GM18505 (cell line): ENCODE results near the gene TST.

Experiments
- ATAC-seq: cut with Tn5 transposase; IDR thresholded peaks from one replicate; pipeline ENCODE4 v1.9.1; 2021; ENCODE audit not compliant: unreplicated experiment
- POLR2A ChIP-seq: IDR thresholded peaks from 4 replicates; pipeline ENCODE4 v1.6.1; 2011; ENCODE audit warnings: borderline replicate concordance; ENCODE audit not compliant: insufficient read depth, insufficient read length; ENCODE audit errors: extremely low read depth

Gene TST

GRCh38 chr22:37021710-37022482, 2.6 kb upstream of the TST start:
- TF ChIP-seq POLR2A, result no peak
- no peak for ATAC-seq

DNA sequence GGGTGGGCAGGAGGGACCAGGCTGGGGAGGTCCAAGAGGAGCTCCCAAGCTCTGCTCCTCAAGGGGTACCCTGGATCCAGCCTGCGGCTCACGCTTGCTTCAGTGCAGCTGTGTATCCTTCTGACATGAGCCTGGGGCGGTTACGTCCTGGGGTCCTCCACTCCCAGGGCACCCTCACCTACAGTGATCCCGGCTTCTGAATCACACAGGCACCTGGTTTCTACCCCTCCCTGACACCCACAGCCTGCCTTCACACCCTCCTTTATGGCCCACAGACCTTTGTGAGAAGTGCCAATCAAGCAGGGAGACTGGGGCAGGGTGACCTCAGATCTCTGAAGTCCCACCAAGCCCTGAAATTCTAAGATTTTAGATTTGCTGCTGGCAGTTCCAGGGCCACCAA, 1.8 kb upstream of the TST start:
- ATAC-seq, result no peak
- no peak for TF ChIP-seq POLR2A

GRCh38 chr22:37020192-37020479, 889 bp upstream of the TST start:
- no peak for ATAC-seq
- no peak for TF ChIP-seq POLR2A

DNA sequence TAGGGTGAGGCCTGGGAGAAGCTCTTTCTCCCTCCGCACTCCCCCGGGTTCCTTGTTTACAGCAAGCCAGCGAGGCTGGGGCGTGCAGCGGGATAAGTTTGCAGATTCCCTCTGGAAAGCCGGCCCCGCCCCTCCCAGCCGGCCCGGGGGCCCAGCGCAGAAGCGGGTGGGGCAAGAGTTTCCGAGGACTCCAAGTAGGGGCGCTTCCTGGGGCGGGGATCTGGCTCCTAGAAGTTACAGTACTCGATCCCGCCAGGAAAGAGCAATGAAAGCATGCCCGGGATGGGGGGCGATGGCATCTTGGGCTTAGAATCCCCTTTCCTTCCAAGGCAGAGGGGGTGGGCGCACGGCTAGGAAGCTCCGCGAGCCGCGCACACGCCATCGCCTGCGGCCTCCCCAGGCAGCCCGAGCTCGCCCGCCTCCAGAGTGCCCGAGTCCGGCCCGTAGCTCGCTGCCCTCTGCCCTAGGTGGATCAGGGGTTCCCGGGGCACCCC, 385 bp downstream of the TST start:
- no peak for TF ChIP-seq POLR2A
- no peak for ATAC-seq

DNA sequence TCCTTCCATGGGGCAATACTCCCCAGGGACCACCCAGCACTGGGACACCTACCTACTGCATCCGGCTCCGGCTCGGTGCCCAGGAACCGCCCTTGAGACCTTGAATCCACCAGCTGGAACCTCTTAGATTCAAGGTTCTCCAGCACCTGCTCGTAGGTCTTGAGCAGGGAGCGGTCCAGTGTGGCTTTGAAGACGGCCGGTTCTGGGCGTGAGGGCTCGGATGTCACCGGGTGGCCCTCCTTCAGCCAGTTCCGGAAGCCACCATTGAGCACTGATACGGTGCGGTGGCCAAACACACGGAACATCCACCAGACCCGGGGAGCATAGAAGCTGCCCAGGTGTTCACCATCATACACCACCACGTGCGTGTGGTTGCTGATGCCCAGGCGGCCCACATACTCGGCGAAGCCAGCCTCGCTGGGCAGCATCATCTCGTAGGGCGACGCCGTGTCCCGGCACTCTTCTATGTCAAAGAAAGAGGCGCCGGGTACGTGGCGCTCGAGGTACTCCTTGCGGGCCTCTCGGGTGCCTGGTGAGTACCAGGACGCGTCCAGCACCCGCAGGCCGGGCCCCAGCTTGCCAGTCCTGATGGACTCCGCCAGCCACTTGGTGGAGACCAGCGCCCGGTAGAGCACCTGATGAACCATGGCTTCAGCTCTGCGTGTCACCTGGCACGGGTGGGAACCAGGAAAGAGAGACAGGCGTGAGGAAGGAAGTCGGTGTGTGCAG, 997 bp downstream of the TST start:
- no peak for ATAC-seq
- TF ChIP-seq POLR2A, result no peak

DNA sequence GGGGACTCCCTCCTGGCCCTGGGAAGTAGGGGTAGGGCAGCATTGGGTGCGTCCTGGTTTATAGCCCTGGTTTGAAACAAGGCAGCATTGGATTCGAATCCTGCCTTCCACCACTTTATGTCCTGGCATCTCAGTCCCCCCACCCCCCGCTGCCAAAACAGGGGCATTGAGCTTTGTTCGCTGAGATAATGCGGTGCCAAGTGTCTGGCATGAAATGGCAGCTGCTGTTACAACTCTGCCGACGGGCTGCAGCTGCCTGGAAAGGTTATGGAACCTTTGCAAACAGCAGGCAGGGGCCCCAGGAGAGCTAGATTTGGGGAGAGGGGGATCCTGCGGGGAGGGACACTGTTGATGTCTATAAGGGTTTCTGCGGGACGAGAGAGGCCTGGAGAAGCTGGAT, 1.9 kb downstream of the TST start:
- no peak for TF ChIP-seq POLR2A

DNA sequence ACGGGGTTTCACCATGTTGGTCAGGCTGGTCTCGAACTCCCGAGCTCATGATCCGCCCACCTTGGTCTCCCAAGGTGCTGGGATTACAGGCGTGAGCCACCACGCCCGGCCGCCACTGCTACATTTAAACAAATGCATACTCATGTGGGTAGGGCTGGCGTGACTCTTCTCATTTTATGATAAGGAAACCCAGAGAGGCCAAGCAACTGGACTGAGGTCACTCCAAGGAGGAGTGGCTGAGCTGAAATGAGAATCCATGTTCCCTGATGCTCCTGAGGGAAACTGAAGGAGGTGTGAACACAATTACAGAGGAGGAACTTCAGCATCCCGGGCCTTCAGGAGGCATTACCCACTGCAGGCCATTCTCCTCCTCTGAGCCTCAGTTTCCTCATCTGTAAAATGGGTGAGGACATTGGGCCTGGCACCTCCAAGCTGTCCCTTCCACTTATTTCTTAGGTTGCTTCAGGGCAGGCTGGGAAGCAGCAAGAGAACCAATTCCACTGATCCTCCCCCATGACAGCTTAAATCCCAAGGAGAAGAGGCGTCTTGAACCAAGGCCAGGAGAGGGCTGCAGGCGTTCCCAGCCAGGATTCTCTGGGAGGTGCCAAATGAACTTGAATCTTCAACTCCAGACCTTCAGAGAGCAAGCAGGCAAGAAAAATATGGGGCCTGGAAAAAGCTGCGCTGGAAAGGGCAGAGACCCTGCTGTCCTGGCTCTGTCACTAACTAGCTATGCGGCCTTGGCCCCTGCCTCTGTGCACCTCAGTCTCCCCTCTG, 2.9 kb downstream of the TST start:
- TF ChIP-seq POLR2A, result no peak
- no peak for ATAC-seq

More for the DNA sequence above, 1.9 kb downstream of the TST start:
- no peak for ATAC-seq

GRCh38 chr22:37015587-37015878, 3.7 kb downstream of the TST start:
- no peak for ATAC-seq
- TF ChIP-seq POLR2A, result no peak

DNA sequence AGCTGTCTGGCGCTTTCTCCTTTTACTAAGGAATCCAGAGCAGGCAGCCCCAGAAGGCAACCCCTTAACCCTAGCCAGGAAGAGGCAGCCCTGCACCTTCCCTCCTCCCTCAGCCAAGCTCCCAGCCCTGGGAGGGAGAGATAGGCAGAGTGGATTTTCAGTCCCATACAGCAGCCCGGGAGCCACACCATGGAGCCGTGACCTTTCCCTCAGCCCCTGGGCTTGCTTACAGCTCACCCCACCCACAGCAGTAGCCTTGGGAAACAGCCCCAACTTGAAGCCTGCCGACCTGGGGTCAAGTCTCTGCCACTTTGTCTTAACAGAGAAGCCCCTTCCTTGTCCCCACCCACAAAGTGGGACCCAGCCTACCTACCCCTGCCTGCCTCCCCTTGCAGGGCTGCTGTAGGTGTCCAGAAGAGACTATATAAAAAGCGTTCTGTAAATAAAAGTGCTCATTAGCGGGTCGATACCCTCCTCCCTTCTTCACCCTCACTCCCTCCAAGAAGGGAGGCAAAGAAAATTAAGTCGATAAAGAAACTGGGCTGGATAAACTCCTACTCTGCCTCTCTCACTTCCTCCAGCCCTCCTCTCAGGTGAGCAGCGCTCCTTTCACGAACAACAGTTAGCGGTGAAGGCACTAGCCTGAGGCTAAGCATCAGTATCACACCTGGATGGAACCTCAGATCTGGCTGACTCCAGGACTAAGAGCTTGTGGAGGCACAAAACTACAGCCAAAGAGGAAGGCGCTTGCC, 4.2 kb downstream of the TST start:
- no peak for ATAC-seq
- no peak for TF ChIP-seq POLR2A

DNA sequence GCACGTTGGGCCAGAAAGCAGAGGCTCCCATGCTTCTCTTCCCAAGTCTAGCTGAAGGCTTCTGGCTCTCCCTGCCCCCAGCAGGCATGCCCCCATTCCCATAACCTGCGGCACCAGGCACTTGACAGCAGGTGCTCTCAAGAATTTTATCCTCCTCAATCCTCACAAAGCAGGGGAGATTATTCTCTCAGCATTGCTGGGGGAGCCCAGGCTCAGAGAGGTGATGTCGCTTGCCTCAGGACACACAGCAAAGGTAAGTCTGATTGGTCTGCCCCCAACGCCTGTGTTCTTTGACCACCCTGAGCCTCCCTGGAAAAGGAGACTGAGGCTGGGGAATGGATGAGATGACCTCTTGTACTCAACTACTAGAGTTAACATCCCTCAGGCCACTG, 4.8 kb downstream of the TST start:
- TF ChIP-seq POLR2A, result no peak
- no peak for ATAC-seq

DNA sequence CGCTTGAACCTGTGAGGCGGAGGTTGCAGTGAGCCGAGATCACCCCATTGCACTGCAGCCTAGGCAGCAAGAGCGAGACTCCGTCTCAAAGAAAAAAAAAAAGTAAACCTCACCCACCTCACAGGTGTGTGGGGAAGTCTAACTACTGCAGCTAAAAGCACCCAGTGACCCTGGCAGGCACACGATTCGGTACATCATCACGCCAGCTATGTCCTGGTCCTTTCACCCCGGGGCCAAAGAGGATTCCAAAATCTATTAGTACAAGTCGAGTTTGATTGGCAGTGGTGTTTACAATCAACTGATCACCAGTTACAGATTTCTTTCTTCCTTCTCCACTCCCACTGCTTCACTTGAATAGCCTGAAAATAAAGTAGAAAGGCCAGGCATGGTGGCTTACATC, 6.3 kb downstream of the TST start:
- no peak for ATAC-seq
- TF ChIP-seq POLR2A, result no peak

DNA sequence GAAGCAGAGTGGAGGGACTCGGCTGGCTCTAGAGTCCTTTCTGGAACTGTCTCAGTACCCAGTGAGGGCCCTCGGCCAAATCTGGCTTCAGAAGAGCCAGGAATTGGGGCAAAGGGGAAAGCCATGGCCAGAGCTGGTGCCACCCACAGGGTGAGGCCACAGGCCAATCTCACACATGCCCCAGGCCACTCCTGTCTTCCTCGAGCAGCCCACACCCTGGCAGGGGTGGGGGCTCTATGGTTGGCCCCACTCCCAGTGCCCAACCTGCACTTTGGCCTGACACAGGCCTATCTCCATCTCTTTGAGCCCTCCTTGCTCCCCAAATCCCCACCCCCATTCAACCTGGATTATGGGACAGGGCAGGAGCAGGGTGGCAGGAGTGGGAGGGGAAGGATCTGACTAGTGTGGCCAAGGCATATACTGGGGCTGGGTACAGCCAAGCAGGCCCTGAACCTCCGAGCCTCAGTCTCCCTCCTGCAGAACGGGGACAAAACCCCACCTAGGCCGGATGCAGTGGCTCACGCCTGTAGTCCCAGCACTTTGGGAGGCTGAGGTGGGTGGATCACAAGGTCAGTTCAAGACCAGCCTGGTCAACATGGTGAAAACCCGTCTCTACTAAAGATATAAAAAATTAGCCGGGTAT, 6.9 kb downstream of the TST start:
- ATAC-seq, result no peak

DNA sequence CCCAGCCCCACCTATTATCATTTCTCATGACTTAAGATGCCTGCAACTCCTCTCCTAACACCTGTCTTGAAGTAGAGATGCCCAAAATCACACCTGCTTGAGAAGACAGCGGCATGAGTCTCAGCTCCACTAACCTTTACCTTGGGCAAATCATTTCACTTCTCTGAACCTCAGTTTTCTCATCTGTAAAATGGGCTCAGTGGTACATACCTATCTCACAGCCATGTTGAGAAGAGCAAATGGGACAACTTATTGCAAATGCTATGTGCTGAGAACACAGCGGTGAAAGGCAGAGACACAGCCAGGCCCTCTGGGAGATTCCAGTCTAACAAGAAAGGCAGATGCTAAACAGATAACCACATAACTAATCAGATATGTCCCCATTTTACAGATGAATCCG, 7.8 kb downstream of the TST start:
- no peak for TF ChIP-seq POLR2A

More for the DNA sequence above, 6.9 kb downstream of the TST start:
- TF ChIP-seq POLR2A, result no peak

GRCh38 chr22:37010976-37011375, 8.3 kb downstream of the TST start:
- no peak for ATAC-seq
- no peak for TF ChIP-seq POLR2A

More for the DNA sequence above, 7.8 kb downstream of the TST start:
- ATAC-seq, result no peak

DNA sequence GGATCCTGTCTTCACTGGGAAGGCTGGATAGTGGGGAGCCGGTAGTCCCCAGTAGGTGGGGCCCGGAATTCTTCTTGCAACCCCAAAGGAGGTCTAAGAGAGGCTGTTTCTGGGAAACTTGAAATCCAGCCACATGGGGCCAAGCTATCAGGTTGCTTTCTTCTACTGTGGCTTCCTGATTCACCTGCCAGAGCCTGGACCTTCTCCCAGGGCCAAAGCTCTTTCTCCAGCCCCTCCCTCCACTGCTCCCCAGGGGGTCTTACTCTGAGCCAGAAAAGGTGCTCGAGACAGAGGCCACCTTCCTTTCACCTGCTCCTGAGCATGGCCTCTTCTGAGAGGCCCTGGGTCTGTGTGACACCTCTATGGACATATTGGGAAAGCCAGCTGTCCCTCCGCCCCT, 9.1 kb downstream of the TST start:
- no peak for TF ChIP-seq POLR2A
- ATAC-seq, result no peak
